ENCODE measurements around the gene SMIM24. TPM values are rescaled to one million over a fixed set of nuclear protein-coding genes. Genes with fewer than 3 reads are reported as not detected.

Gene SMIM24
- total and polyA plus RNA-seq, 10 of the 15 experiments (the other 5 are each of a cell fraction or from before 2014, with no cell fraction given), result 0.14 to 0.44 (median 0.23) TPM; not detected in 4

DNA sequence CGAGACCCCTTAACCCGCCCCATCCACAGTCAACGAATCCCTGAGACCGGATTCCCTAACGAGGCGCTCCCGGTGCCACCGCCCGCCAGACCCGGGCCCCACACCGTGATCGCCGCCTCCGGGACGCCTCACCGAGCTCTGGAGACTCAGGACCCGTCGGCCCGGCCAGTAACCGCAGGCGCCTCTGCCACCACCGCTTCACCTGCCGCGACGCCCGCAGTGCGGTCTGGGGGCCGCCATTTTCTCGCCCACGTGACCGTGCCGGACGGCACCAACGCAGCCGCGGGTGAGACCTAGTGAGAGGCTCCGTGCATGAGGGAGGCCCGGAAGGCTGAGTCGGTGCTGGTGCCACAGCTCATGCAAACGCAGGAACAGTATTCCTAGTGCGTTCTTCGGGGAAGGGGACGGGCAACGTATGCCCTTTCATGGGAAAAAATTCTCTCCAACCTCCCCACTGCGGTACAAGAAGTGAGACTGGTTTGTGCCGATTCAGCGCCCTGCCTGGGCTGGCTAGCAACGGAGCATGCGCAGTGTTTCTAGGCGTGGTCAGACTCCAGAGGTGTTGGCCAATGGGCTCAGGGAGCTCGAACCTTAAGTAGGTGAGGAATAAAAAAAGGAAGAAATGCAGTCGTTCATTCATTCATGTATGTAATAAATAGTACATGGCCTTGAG is 20.2 kb upstream of the SMIM24 start, which contains the start of gene DOHH (continued):
- TF ChIP-seq KAT2A (conservative IDR thresholded peaks at IDR 0.05; ENCODE audit: control insufficient read depth, low read depth, low read length) (no peak), NRF1 (conservative IDR thresholded peaks at IDR 0.05; ENCODE audit: low read depth, low read length) (peak; percentile 74), SREBF1 (IDR thresholded peaks at IDR 0.05; ENCODE audit: low read length) (peak; percentile 98), FOXM1 (IDR thresholded peaks at IDR 0.05; ENCODE audit: low read depth, low read length) (no peak), FOS (IDR thresholded peaks at IDR 0.05; ENCODE audit: borderline replicate concordance, extremely low read depth, insufficient read length) (no peak), USF1 (IDR thresholded peaks at IDR 0.05; ENCODE audit: borderline replicate concordance, extremely low read length, insufficient read depth, low read depth, low read length) (peak; percentile 99), CREB1 (IDR thresholded peaks at IDR 0.05; ENCODE audit: low read depth) (no peak; the same call in 1 of the 2 replicates), EZH2 (IDR thresholded peaks at IDR 0.05; ENCODE audit: borderline replicate concordance, control insufficient read depth, low read depth, low read length) (no peak), MYB (IDR thresholded peaks at IDR 0.05; ENCODE audit: borderline replicate concordance, low read depth, low read length) (no peak), ZNF24 (IDR thresholded peaks at IDR 0.05) (peak; percentile 99), NFYA (IDR thresholded peaks at IDR 0.05; ENCODE audit: borderline replicate concordance, low read depth, low read length) (no peak), YBX1 (IDR thresholded peaks at IDR 0.05) (no peak), ZBTB11 (CRISPR knock-in tag; IDR thresholded peaks at IDR 0.05) (no peak), ATF2 (IDR thresholded peaks at IDR 0.05; ENCODE audit: low read length) (no peak), SMAD1 (IDR thresholded peaks at IDR 0.05; ENCODE audit: low read depth, partially characterized antibody) (no peak), TAF1 (IDR thresholded peaks at IDR 0.05; ENCODE audit: borderline replicate concordance, low read depth, low read length) (peak; percentile 99), EED (IDR thresholded peaks at IDR 0.05; ENCODE audit: low read depth) (peak; percentile 44; the same call in 1 of the 2 replicates), SIX5 (IDR thresholded peaks at IDR 0.05; ENCODE audit: low read depth, low read length, severe bottlenecking) (peak; percentile 69), CREM (IDR thresholded peaks at IDR 0.05; ENCODE audit: low read depth) (peak; percentile 63; the same call in 1 of the 2 replicates), BHLHE40 (IDR thresholded peaks at IDR 0.05; ENCODE audit: borderline replicate concordance in 1 of 2, low read depth in 2 of 2, low read length in 1 of 2) (peak; percentile 99)
- TF ChIP-seq, protein P1, sequence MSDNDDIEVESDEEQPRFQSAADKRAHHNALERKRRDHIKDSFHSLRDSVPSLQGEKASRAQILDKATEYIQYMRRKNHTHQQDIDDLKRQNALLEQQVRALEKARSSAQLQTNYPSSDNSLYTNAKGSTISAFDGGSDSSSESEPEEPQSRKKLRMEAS (IDR thresholded peaks at IDR 0.05; ENCODE audit: low read depth, low read length), result peak; percentile 98
- TF ChIP-seq, protein P2, sequence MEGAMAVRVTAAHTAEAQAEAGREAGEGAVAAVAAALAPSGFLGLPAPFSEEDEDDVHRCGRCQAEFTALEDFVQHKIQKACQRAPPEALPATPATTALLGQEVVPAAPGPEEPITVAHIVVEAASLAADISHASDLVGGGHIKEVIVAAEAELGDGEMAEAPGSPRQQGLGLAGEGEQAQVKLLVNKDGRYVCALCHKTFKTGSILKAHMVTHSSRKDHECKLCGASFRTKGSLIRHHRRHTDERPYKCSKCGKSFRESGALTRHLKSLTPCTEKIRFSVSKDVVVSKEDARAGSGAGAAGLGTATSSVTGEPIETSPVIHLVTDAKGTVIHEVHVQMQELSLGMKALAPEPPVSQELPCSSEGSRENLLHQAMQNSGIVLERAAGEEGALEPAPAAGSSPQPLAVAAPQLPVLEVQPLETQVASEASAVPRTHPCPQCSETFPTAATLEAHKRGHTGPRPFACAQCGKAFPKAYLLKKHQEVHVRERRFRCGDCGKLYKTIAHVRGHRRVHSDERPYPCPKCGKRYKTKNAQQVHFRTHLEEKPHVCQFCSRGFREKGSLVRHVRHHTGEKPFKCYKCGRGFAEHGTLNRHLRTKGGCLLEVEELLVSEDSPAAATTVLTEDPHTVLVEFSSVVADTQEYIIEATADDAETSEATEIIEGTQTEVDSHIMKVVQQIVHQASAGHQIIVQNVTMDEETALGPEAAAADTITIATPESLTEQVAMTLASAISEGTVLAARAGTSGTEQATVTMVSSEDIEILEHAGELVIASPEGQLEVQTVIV (IDR thresholded peaks at IDR 0.05; ENCODE audit: borderline replicate concordance, partially characterized antibody), result peak; percentile 93
